Fibroblast of lung (primary cell): ENCODE results near the gene WDR27. TPM values are rescaled to one million over a fixed set of nuclear protein-coding genes. Genes with fewer than 3 reads are reported as not detected.

Source experiments
- DNase-seq, 2 donors: peaks; one replicate each; pipeline versions ENCODE4 v3.0.0 to v3.0.0-alpha.2; 2010; ENCODE audit warnings: low read depth in 2 of 2
- H2AFZ ChIP-seq: 2 replicates; pipeline ENCODE4 v1.5.1; 2012; ENCODE audit warnings: low read length, control low read depth, inconsistent platforms
- H3K27ac ChIP-seq: 2 replicates; pipeline ENCODE4 v1.5.1; 2011; ENCODE audit warnings: low read length, control low read depth; ENCODE audit not compliant: insufficient read depth
- H3K27me3 ChIP-seq: 2 replicates; pipeline ENCODE4 v1.5.1; 2011; ENCODE audit warnings: mild to moderate bottlenecking, low read length; ENCODE audit not compliant: control insufficient read depth, insufficient read depth
- H3K36me3 ChIP-seq: 2 replicates; pipeline ENCODE4 v1.5.1; 2011; ENCODE audit warnings: low read length; ENCODE audit not compliant: control insufficient read depth, insufficient read depth
- H3K4me1 ChIP-seq: 2 replicates; pipeline ENCODE4 v1.5.1; 2011; ENCODE audit warnings: low read length; ENCODE audit not compliant: control insufficient read depth, insufficient read depth; ENCODE audit errors: extremely low read depth
- H3K4me2 ChIP-seq: 2 replicates; pipeline ENCODE4 v1.5.1; 2011; ENCODE audit warnings: low read length, control low read depth; ENCODE audit not compliant: insufficient read depth; ENCODE audit errors: extremely low read depth
- H3K4me3 ChIP-seq, 4 experiments: fragments of 200-600 bp in 1 of 4; sonication (generic) in 1 of 4; replicated peaks in 1 of 4; 2 replicates each; pipeline ENCODE4 v1.5.1; 2011 to 2016; ENCODE audit warnings: low read length in 4 of 4, low read depth in 3 of 4, mild to moderate bottlenecking in 3 of 4, control low read depth in 2 of 4, inconsistent platforms in 1 of 4, mixed read lengths in 1 of 4; ENCODE audit not compliant: insufficient read depth in 1 of 4; ENCODE audit errors: control extremely low read depth in 1 of 4
- H3K79me2 ChIP-seq: 2 replicates; pipeline ENCODE4 v1.5.1; 2012; ENCODE audit warnings: mild to moderate bottlenecking, low read length, inconsistent platforms; ENCODE audit not compliant: control insufficient read depth, insufficient read depth
- H3K9ac ChIP-seq: 2 replicates; pipeline ENCODE4 v1.5.1; 2011; ENCODE audit warnings: mild to moderate bottlenecking, low read length, control low read depth; ENCODE audit not compliant: insufficient read depth
- H3K9me3 ChIP-seq: 2 replicates; pipeline ENCODE4 v1.5.1; 2012; ENCODE audit warnings: low read depth, low read length; ENCODE audit not compliant: control insufficient read depth, insufficient read depth
- H4K20me1 ChIP-seq: 2 replicates; pipeline ENCODE4 v1.5.1; 2011; ENCODE audit warnings: low read length; ENCODE audit not compliant: control insufficient read depth, insufficient read depth; ENCODE audit errors: extremely low read depth
- CTCF ChIP-seq, 2 donors: IDR thresholded peaks in 1 of 2; conservative IDR thresholded peaks in 1 of 2; 1 replicate in 1 of 2; 2 replicates in 1 of 2; pipeline ENCODE4 v1.5.1; 2011 to 2012; ENCODE audit warnings: low read length in 2 of 2, control low read depth in 1 of 2, inconsistent platforms in 1 of 2, low read depth in 1 of 2, mild to moderate bottlenecking in 1 of 2
- EZH2 ChIP-seq: IDR thresholded peaks from 2 replicates; pipeline ENCODE4 v1.5.1; 2012; ENCODE audit warnings: low read length, control low read depth, mild to moderate bottlenecking; ENCODE audit errors: missing control alignments
- polyA plus RNA-seq, 2 donors: library from polyadenylated mRNA; depleted of rRNA in 1 of 2; stranded (reverse) in 1 of 2; unstranded in 1 of 2; fragments of >200 nt; gene quantifications; 2 replicates each; pipeline ENCODE4 v1.2.1, GENCODE V29; 2011 to 2012; ENCODE audit warnings: missing spikeins in 1 of 2
- total RNA-seq: library from RNA; depleted of rRNA; stranded (reverse); fragments of >200 nt; gene quantifications from 2 replicates; pipeline ENCODE4 v1.2.1, GENCODE V29; 2014

WDR27 gene
- total and polyA plus RNA-seq, 2 donors (not counting 1 experiment from before 2014, with no cell fraction given), result 8.8 to 23.3 TPM

- H3K27ac ChIP-seq, result no peak overlapping the region
- no peaks in the 10 kb centered on the region for H4K20me1 ChIP-seq
- H2AFZ ChIP-seq, result no peak overlapping the region
- H3K4me2 ChIP-seq, result no peak overlapping the region
- DNase-seq, result no peak
- H3K9ac ChIP-seq, result no peak overlapping the region
- H3K36me3 ChIP-seq, result no peaks in the 10 kb centered on the region
- H3K27me3 ChIP-seq, result no peaks in the 10 kb centered on the region
- H3K4me1 ChIP-seq, result peaks cover 3% of the 10 kb centered on the region
- TF ChIP-seq EZH2, result no peak
- TF ChIP-seq CTCF (conservative IDR thresholded peaks at IDR 0.05 in 1 of 2, IDR thresholded peaks at IDR 0.05 in 1 of 2; ENCODE audit: low read depth in 1 of 2, low read length in 2 of 2), result no peak
- H3K4me3 ChIP-seq, result no peak overlapping the region
- no peaks in the 10 kb centered on the region for H3K9me3 ChIP-seq
- H3K79me2 ChIP-seq, result no peaks in the 10 kb centered on the region
Measured at GRCh38 chr6:169501777-169502313, 200.0 kb downstream of the WDR27 start.

GRCh38 chr6:169501128-169501527 is 200.7 kb downstream of the WDR27 start:
- no peaks in the 10 kb centered on the region for H3K36me3 ChIP-seq
- no peaks in the 10 kb centered on the region for H3K9me3 ChIP-seq
- no peak overlapping the region for H2AFZ ChIP-seq
- H3K79me2 ChIP-seq, result no peaks in the 10 kb centered on the region
- H4K20me1 ChIP-seq, result no peaks in the 10 kb centered on the region
- H3K9ac ChIP-seq, result no peak overlapping the region
- TF ChIP-seq EZH2 (no peak), CTCF (conservative IDR thresholded peaks at IDR 0.05 in 1 of 2, IDR thresholded peaks at IDR 0.05 in 1 of 2; ENCODE audit: low read depth in 1 of 2, low read length in 2 of 2) (no peak)
- DNase-seq, result no peak
- no peak overlapping the region for H3K27ac ChIP-seq
- H3K27me3 ChIP-seq, result no peaks in the 10 kb centered on the region
- peaks cover 3% of the 10 kb centered on the region for H3K4me1 ChIP-seq
- H3K4me2 ChIP-seq, result no peak overlapping the region
- H3K4me3 ChIP-seq, result no peak overlapping the region

- Histone ChIP-seq H3K9ac (no peak overlapping the region), H3K79me2 (no peaks in the 10 kb centered on the region), H4K20me1 (no peaks in the 10 kb centered on the region), H3K4me1 (peaks cover 3% of the 10 kb centered on the region), H3K27ac (no peak overlapping the region), H3K36me3 (no peaks in the 10 kb centered on the region), H3K4me3 (no peak overlapping the region), H3K27me3 (no peaks in the 10 kb centered on the region), H2AFZ (no peak overlapping the region), H3K9me3 (no peaks in the 10 kb centered on the region), H3K4me2 (no peak overlapping the region)
- no peak for DNase-seq
- no peak for TF ChIP-seq CTCF (conservative IDR thresholded peaks at IDR 0.05 in 1 of 2, IDR thresholded peaks at IDR 0.05 in 1 of 2; ENCODE audit: low read depth in 1 of 2, low read length in 2 of 2)
- no peak for TF ChIP-seq EZH2
Measured at GRCh38 chr6:169500688-169501087, 201.1 kb downstream of the WDR27 start.
